A549 (cell line): Measurements from ENCODE around the gene SHISA3. TPM values are rescaled to one million over a fixed set of nuclear protein-coding genes. Genes with fewer than 3 reads are reported as not detected.

Experiments
- ATAC-seq, 2 experiments: fragments of 200-7000 bp in 1 of 2; fragments of >200 bp in 1 of 2; cut with Nextera tagmentation in 1 of 2; cut with Tn5 transposase in 1 of 2; 3 replicates each; pipeline versions ENCODE4 v1.8.0 to v1.9.1; 2018 to 2020; ENCODE audit warnings: mild to moderate bottlenecking in 1 of 2, moderate library complexity in 1 of 2
- CTCF ChIA-PET: fragments of 300-600 bp; sonication (Branson Sonifier 250); formaldehyde crosslinking; extraction: SDS; loops from one replicate; lab custom pipeline; 2021; ENCODE audit warnings: antibody characterized with exemption, inconsistent platforms; lab: Yijun Ruan, JAX
- POLR2A ChIA-PET: fragments of 350-600 bp; formaldehyde crosslinking; extraction: SDS; loops from one replicate; lab custom pipeline; 2021; ENCODE audit warnings: antibody characterized with exemption, inconsistent platforms; lab: Yijun Ruan, JAX
- DNase-seq, 2 experiments: peaks; one replicate each; pipeline versions ENCODE4 v3.0.0 to v3.0.0-alpha.2; 2011 to 2016; ENCODE audit warnings: low read depth in 1 of 2, low spot score in 1 of 2
- FAIRE-seq: peaks from 2 replicates; lab custom pipeline; 2011; peaks lifted over from hg19 to GRCh38; lab: Jason Lieb, UNC
- H3K27ac ChIP-seq, 2 experiments: fragments of >200 bp; sonication (Bioruptor Twin); formaldehyde crosslinking; 3 replicates each; pipeline ENCODE4 v1.5.1; 2016 to 2017
- H3K4me1 ChIP-seq: fragments of >200 bp; sonication (Bioruptor Twin); formaldehyde crosslinking; 3 replicates; pipeline ENCODE4 v1.6.1; 2016
- H3K4me2 ChIP-seq: fragments of >200 bp; sonication (Bioruptor Twin); formaldehyde crosslinking; 3 replicates; pipeline ENCODE4 v1.6.1; 2016
- H3K4me3 ChIP-seq: fragments of >200 bp; sonication (Bioruptor Twin); formaldehyde crosslinking; 3 replicates; pipeline ENCODE4 v1.5.1; 2016
- H3K9me3 ChIP-seq: fragments of >200 bp; sonication (Bioruptor Twin); formaldehyde crosslinking; 3 replicates; pipeline ENCODE4 v1.6.1; 2016
- CEBPB ChIP-seq, 2 experiments: fragments of >200 bp in 1 of 2; sonication (Bioruptor Twin) in 1 of 2; formaldehyde crosslinking in 1 of 2; IDR thresholded peaks; 2 replicates each; pipeline ENCODE4 v1.6.1; 2012 to 2016
- CHD2 ChIP-seq: fragments of 150-350 bp; IDR thresholded peaks from 2 replicates; pipeline ENCODE4 v1.6.1; 2014; ENCODE audit warnings: low read length; ENCODE audit not compliant: partially characterized antibody
- CHD4 ChIP-seq: fragments of 200-600 bp; sonication (generic); IDR thresholded peaks from 2 replicates; pipeline ENCODE4 v1.6.1; 2016; ENCODE audit warnings: antibody characterized with exemption, mild to moderate bottlenecking, borderline replicate concordance
- CTCF ChIP-seq: fragments of >200 bp; sonication (Bioruptor Twin); formaldehyde crosslinking; IDR thresholded peaks from 3 replicates; pipeline ENCODE4 v1.5.1; 2016
- E2F6 ChIP-seq: IDR thresholded peaks from 2 replicates; pipeline ENCODE4 v1.6.1; 2012; ENCODE audit warnings: low read depth, borderline replicate concordance
- EHF ChIP-seq: fragments of 250-450 bp; sonication (Bioruptor Pico); IDR thresholded peaks from 2 replicates; pipeline ENCODE4 v1.5.0; 2020; ENCODE audit warnings: mild to moderate bottlenecking
- EHMT2 ChIP-seq: fragments of 200-600 bp; sonication (generic); IDR thresholded peaks from 2 replicates; pipeline ENCODE4 v1.6.1; 2016; ENCODE audit warnings: antibody characterized with exemption, low read depth, mild to moderate bottlenecking, moderate library complexity
- EP300 ChIP-seq, 2 experiments: fragments of >200 bp; sonication (Bioruptor Twin); formaldehyde crosslinking; IDR thresholded peaks; 2 replicates in 1 of 2; 3 replicates in 1 of 2; pipeline ENCODE4 v1.6.1; 2016 to 2017
- ESRRA ChIP-seq: fragments of 150-350 bp; IDR thresholded peaks from 2 replicates; pipeline ENCODE4 v1.6.1; 2014; ENCODE audit warnings: mild to moderate bottlenecking, low read length, borderline replicate concordance
- FOSB ChIP-seq: fragments of 250-450 bp; sonication (Bioruptor Pico); IDR thresholded peaks from 2 replicates; pipeline ENCODE4 v1.5.0; 2020; ENCODE audit warnings: mild to moderate bottlenecking, moderate library complexity
- FOXS1 ChIP-seq: fragments of 250-450 bp; sonication (Bioruptor Pico); IDR thresholded peaks from 2 replicates; pipeline ENCODE4 v1.5.0; 2020; ENCODE audit warnings: mild to moderate bottlenecking, moderate library complexity
- GATA3 ChIP-seq: IDR thresholded peaks from 2 replicates; pipeline ENCODE4 v1.6.1; 2012; ENCODE audit warnings: borderline replicate concordance
- HES2 ChIP-seq: fragments of >200 bp; sonication (Bioruptor Twin); formaldehyde crosslinking; IDR thresholded peaks from 2 replicates; pipeline ENCODE4 v1.6.1; 2016
- HMGXB4 ChIP-seq: fragments of 250-450 bp; sonication (Bioruptor Pico); IDR thresholded peaks from 2 replicates; pipeline ENCODE4 v1.5.0; 2021; ENCODE audit warnings: mild to moderate bottlenecking, moderate library complexity, borderline replicate concordance
- HOXA7 ChIP-seq: fragments of 250-450 bp; sonication (Bioruptor Pico); IDR thresholded peaks from 2 replicates; pipeline ENCODE4 v1.5.0; 2020; ENCODE audit warnings: mild to moderate bottlenecking, moderate library complexity
- JUNB ChIP-seq: fragments of >200 bp; sonication (Bioruptor Twin); formaldehyde crosslinking; IDR thresholded peaks from 2 replicates; pipeline ENCODE4 v1.6.1; 2016
- KDM1A ChIP-seq: fragments of 200-600 bp; sonication (generic); IDR thresholded peaks from 2 replicates; pipeline ENCODE4 v1.6.1; 2016; ENCODE audit warnings: low read depth, mild to moderate bottlenecking
- MAX ChIP-seq: IDR thresholded peaks from 2 replicates; pipeline ENCODE4 v1.6.1; 2012
- MAZ ChIP-seq: fragments of 150-350 bp; IDR thresholded peaks from 2 replicates; pipeline ENCODE4 v1.6.1; 2014; ENCODE audit warnings: antibody characterized with exemption, low read depth, low read length, borderline replicate concordance
- NFE2L2 ChIP-seq: fragments of 150-350 bp; conservative IDR thresholded peaks from 2 replicates; pipeline ENCODE4 v1.6.1; 2014; ENCODE audit warnings: low read length
- NPAS2 ChIP-seq: fragments of 250-450 bp; sonication (Bioruptor Pico); IDR thresholded peaks from 2 replicates; pipeline ENCODE4 v1.8.0; 2022; ENCODE audit warnings: mild to moderate bottlenecking, moderate library complexity, borderline replicate concordance
- NR3C1 ChIP-seq: fragments of >200 bp; sonication (Bioruptor Twin); formaldehyde crosslinking; IDR thresholded peaks from 3 replicates; pipeline ENCODE4 v1.6.1; 2017
- PHF8 ChIP-seq: fragments of 200-600 bp; sonication (generic); IDR thresholded peaks from 2 replicates; pipeline ENCODE4 v1.6.1; 2016; ENCODE audit warnings: low read depth, mild to moderate bottlenecking, antibody characterized with exemption, moderate library complexity, borderline replicate concordance
- POLR2A ChIP-seq: IDR thresholded peaks from 2 replicates; pipeline ENCODE4 v1.6.1; 2012; ENCODE audit warnings: mild to moderate bottlenecking, low read length
- POLR2AphosphoS2 ChIP-seq: conservative IDR thresholded peaks from 2 replicates; pipeline ENCODE4 v1.6.1; 2012; ENCODE audit warnings: low read length, improper control_type of control experiment, inconsistent platforms
- RARB ChIP-seq: fragments of 250-450 bp; sonication (Bioruptor Pico); IDR thresholded peaks from 2 replicates; pipeline ENCODE4 v1.8.0; 2021; ENCODE audit warnings: mild to moderate bottlenecking, moderate library complexity
- RNF2 ChIP-seq: fragments of 200-600 bp; sonication (generic); IDR thresholded peaks from 2 replicates; pipeline ENCODE4 v1.6.1; 2016; ENCODE audit warnings: low read depth, mild to moderate bottlenecking, antibody characterized with exemption, moderate library complexity, borderline replicate concordance
- SREBF2 ChIP-seq: fragments of 450-650 bp; IDR thresholded peaks from 2 replicates; pipeline ENCODE4 v1.6.1; 2014; ENCODE audit warnings: mild to moderate bottlenecking, moderate library complexity
- TFCP2L1 ChIP-seq: fragments of 250-450 bp; sonication (Bioruptor Pico); IDR thresholded peaks from 2 replicates; pipeline ENCODE4 v1.5.0; 2021; ENCODE audit warnings: mild to moderate bottlenecking
- ZC3H11A ChIP-seq: fragments of 450-650 bp; IDR thresholded peaks from 2 replicates; pipeline ENCODE4 v1.6.1; 2014; ENCODE audit warnings: antibody characterized with exemption, mild to moderate bottlenecking
- ZFP36 ChIP-seq: fragments of 450-650 bp; IDR thresholded peaks from 2 replicates; pipeline ENCODE4 v1.6.1; 2014; ENCODE audit warnings: borderline replicate concordance; ENCODE audit not compliant: partially characterized antibody
- ZNF302 ChIP-seq: fragments of 250-450 bp; sonication (Bioruptor Pico); IDR thresholded peaks from 2 replicates; pipeline ENCODE4 v1.9.0; 2021; ENCODE audit warnings: inconsistent platforms, mild to moderate bottlenecking, moderate library complexity
- ZSCAN20 ChIP-seq: fragments of 250-450 bp; sonication (Bioruptor Pico); IDR thresholded peaks from 2 replicates; pipeline ENCODE4 v1.8.0; 2022; ENCODE audit warnings: mild to moderate bottlenecking, moderate library complexity
- WGBS: methylation state at CpG from one replicate; pipeline ENCODE4 v1.1.6; 2017; ENCODE audit errors: missing lambda C conversion rate; 5-methylcytosine and 5-hydroxymethylcytosine counted together
- polyA plus RNA-seq, 4 experiments: library from polyadenylated mRNA; depleted of rRNA in 3 of 4; stranded (reverse); fragments of >200 nt; fragmentation: RNase III in 1 of 4; extraction: RNeasy Plus Mini Kit Qiagen cat#74134 plus additional on column Dnase treatment in 1 of 4; gene quantifications; 2 replicates in 3 of 4; 3 replicates in 1 of 4; pipeline ENCODE4 v1.2.3, GENCODE V29; 2011 to 2017

The SHISA3 gene
- polyA plus RNA-seq, 2 of the 4 experiments (the other 2 are of a cell fraction): not detected

- ATAC-seq (no peak), FAIRE-seq (no peak), DNase-seq (no peak)
- no peak overlapping the region for H3K4me2 ChIP-seq
- ChIA-PET POLR2A (no interaction called here), CTCF (no interaction called here)
- H3K9me3 ChIP-seq: no peaks in the 10 kb centered on the region
- 76% methylated on average over 5 of the region's 5 CpGs for WGBS
- no peak for TF ChIP-seq JUNB
- no peak for TF ChIP-seq PHF8
- no peak for TF ChIP-seq HOXA7 (CRISPR knock-in tag)
- TF ChIP-seq TFCP2L1: no peak
- no peak for TF ChIP-seq EHF
- no peak for TF ChIP-seq CTCF
- no peak for TF ChIP-seq NFE2L2
- no peak for TF ChIP-seq POLR2AphosphoS2
- TF ChIP-seq ZC3H11A: no peak
- TF ChIP-seq POLR2A: no peak
- no peak for TF ChIP-seq EP300 (IDR thresholded peaks at IDR 0.05)
- H3K4me3 ChIP-seq: no peak overlapping the region
- H3K27ac ChIP-seq: no peak overlapping the region
- no peaks in the 10 kb centered on the region for H3K4me1 ChIP-seq
Measured at GRCh38 chr4:42348692-42349091, 48.6 kb upstream of the SHISA3 start.

GRCh38 chr4:42350611-42351182 is 46.6 kb upstream of the SHISA3 start:
- CTCF ChIA-PET: no interaction called here
- WGBS: 89% methylated on average over 4 of the region's 4 CpGs
- FAIRE-seq: no peak

GRCh38 chr4:42352049-42352448 is 45.2 kb upstream of the SHISA3 start:
- Histone ChIP-seq H3K4me1 (no peaks in the 10 kb centered on the region), H3K27ac (no peak overlapping the region), H3K4me2 (no peak overlapping the region), H3K9me3 (no peaks in the 10 kb centered on the region), H3K4me3 (no peak overlapping the region)
- CTCF ChIA-PET: interaction anchor here (1.1 kb wide), 1 partner anchor 20 kb away, joined by 3 read pairs; no protein-coding TSS in a partner anchor
- FAIRE-seq (no peak), ATAC-seq (no peak), DNase-seq (no peak)
- POLR2A ChIA-PET: no interaction called here
- 41% methylated on average over 3 of the region's 3 CpGs for WGBS
- no peak for TF ChIP-seq ZSCAN20 (CRISPR knock-in tag)
- TF ChIP-seq E2F6: no peak
- no peak for TF ChIP-seq KDM1A
- TF ChIP-seq FOSB (CRISPR knock-in tag): no peak
- TF ChIP-seq HMGXB4 (CRISPR knock-in tag): no peak
- TF ChIP-seq MAZ: no peak
- no peak for TF ChIP-seq CHD4
- no peak for TF ChIP-seq GATA3
- no peak for TF ChIP-seq ZFP36
- TF ChIP-seq MAX: no peak
- TF ChIP-seq ESRRA: no peak
- no peak for TF ChIP-seq ZNF302 (CRISPR knock-in tag)
- no peak for TF ChIP-seq CEBPB (IDR thresholded peaks at IDR 0.05)
- no peak for TF ChIP-seq RNF2
- TF ChIP-seq NPAS2 (CRISPR knock-in tag): no peak
- TF ChIP-seq HES2: no peak
- TF ChIP-seq, all 56 proteins: peak for 0

More at GRCh38 chr4:42350611-42351182, 46.6 kb upstream of the SHISA3 start:
- no peak for TF ChIP-seq EP300 (IDR thresholded peaks at IDR 0.05)
- no peak for TF ChIP-seq EHMT2
- no peak for TF ChIP-seq NR3C1
- no peak for TF ChIP-seq SREBF2
- no peak for TF ChIP-seq HOXA7 (CRISPR knock-in tag)
- no peak for TF ChIP-seq PHF8
- no peak for TF ChIP-seq CHD2
- no peak for TF ChIP-seq RARB
- TF ChIP-seq MAZ: no peak
- no peak for TF ChIP-seq FOXS1 (CRISPR knock-in tag)
- no peak for ATAC-seq
- no peak overlapping the region for H3K4me2 ChIP-seq
- DNase-seq: no peak
- no peak overlapping the region for H3K27ac ChIP-seq
- no peak overlapping the region for H3K4me3 ChIP-seq
- no peaks in the 10 kb centered on the region for H3K4me1 ChIP-seq
- H3K9me3 ChIP-seq: no peaks in the 10 kb centered on the region
- POLR2A ChIA-PET: no interaction called here
